Gastrocnemius medialis (tissue), 4 donors: ENCODE results near the gene CBFA2T2. TPM values are rescaled to one million over a fixed set of nuclear protein-coding genes. Genes with fewer than 3 reads are reported as not detected.

Experiments used
- ATAC-seq, 2 donors: fragments of 150-250 bp; one replicate each; pipeline ENCODE4 v1.9.1; 2016
- DNase-seq, 2 donors: peaks; one replicate each; pipeline ENCODE4 v3.0.0-alpha.2; 2019
- H3K27ac ChIP-seq, 4 donors: fragments of 200-600 bp; sonication (generic); 1 replicate in 1 of 4; 2 replicates in 3 of 4; pipeline ENCODE4 v1.5.1; 2016 to 2018; ENCODE audit warnings: mild to moderate bottlenecking in 2 of 4, moderate library complexity in 1 of 4
- H3K27me3 ChIP-seq, 3 donors: fragments of 200-600 bp; sonication (generic) in 2 of 3; 1 replicate in 1 of 3; 2 replicates in 2 of 3; pipeline versions ENCODE4 v1.5.1 to v1.6.0; 2016 to 2019; ENCODE audit warnings: mild to moderate bottlenecking in 1 of 3, moderate library complexity in 1 of 3
- H3K36me3 ChIP-seq, 2 donors: fragments of 200-600 bp; sonication (generic) in 1 of 2; one replicate each; pipeline ENCODE4 v1.5.1; 2017 to 2018
- H3K4me1 ChIP-seq, 2 donors: fragments of 200-600 bp; sonication (generic) in 1 of 2; one replicate each; pipeline ENCODE4 v1.5.1; 2016 to 2017; ENCODE audit warnings: mild to moderate bottlenecking in 2 of 2
- H3K4me3 ChIP-seq, 4 donors: fragments of 200-600 bp; sonication (generic) in 3 of 4; 1 replicate in 1 of 4; 2 replicates in 3 of 4; pipeline ENCODE4 v1.5.1; 2016 to 2019; ENCODE audit warnings: mild to moderate bottlenecking in 2 of 4
- H3K9me3 ChIP-seq, 3 donors: fragments of 200-600 bp; sonication (generic) in 2 of 3; 1 replicate in 1 of 3; 2 replicates in 2 of 3; pipeline ENCODE4 v1.5.1; 2016 to 2019
- POLR2A ChIP-seq, 2 donors: fragments of 450-650 bp; IDR thresholded peaks; one replicate each; pipeline ENCODE4 v1.6.1; 2017; ENCODE audit warnings: antibody characterized with exemption in 2 of 2, mild to moderate bottlenecking in 2 of 2, moderate library complexity in 2 of 2
- in situ Hi-C, 4 donors: fragments of 200-750 bp; cut with MboI; loops; one replicate each; pipeline versions ENCODE4 v1.15.0 to v1.8.0; 2017; ENCODE audit warnings: low sequenced_read_pairs in 4 of 4
- intact Hi-C: fragments of 100-400 bp; cut with DNase I; formaldehyde crosslinking; loops from one replicate; pipeline ENCODE4 v1.15.1; 2023; ENCODE audit warnings: low total_unique reads
- total RNA-seq, 4 donors: library from RNA; depleted of rRNA; stranded (reverse); fragments of >200 nt; gene quantifications; one replicate each; pipeline versions ENCODE4 v1.1.0 to v1.2.3, GENCODE V29; 2016
- TF ChIP-seq, protein P1 (sequence below), 5 experiments: fragments of 450-650 bp in 3 of 5; fragments of 200-600 bp in 2 of 5; sonication (generic) in 2 of 5; IDR thresholded peaks in 4 of 5; conservative IDR thresholded peaks in 1 of 5; 1 replicate in 4 of 5; 2 replicates in 1 of 5; pipeline ENCODE4 v1.5.1; 2016 to 2019; ENCODE audit warnings: antibody characterized with exemption in 5 of 5, mild to moderate bottlenecking in 3 of 5, moderate library complexity in 3 of 5

The CBFA2T2 gene
- total RNA-seq, 4 donors from 2014 or later, result 6.9 to 8.9 (median 7.9) TPM

DNA sequence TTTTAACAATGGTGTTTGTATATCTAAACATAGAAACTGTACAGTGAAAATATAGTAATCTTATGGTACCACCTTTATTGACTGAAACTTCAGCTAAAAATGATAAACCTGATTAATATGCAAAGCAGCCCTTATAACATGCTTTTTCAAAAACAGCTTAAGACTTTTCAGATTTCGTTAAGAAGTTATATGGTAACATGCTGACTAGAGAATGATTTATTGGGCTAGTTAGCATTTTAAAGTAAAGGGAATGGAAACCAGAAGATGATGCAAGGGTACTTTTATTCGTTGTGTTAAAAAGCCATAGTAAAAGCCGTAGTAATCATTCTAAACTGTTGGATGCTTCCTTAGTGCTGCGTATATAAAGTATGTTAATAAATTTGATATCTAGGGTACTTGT is 50.5 kb downstream of the CBFA2T2 start:
- H3K9me3 ChIP-seq, result no peaks in the 10 kb centered on the region
- in situ Hi-C loops (no loop called here), intact Hi-C loops (no loop called here)
- no peak overlapping the region for H3K4me3 ChIP-seq
- TF ChIP-seq, protein P1, sequence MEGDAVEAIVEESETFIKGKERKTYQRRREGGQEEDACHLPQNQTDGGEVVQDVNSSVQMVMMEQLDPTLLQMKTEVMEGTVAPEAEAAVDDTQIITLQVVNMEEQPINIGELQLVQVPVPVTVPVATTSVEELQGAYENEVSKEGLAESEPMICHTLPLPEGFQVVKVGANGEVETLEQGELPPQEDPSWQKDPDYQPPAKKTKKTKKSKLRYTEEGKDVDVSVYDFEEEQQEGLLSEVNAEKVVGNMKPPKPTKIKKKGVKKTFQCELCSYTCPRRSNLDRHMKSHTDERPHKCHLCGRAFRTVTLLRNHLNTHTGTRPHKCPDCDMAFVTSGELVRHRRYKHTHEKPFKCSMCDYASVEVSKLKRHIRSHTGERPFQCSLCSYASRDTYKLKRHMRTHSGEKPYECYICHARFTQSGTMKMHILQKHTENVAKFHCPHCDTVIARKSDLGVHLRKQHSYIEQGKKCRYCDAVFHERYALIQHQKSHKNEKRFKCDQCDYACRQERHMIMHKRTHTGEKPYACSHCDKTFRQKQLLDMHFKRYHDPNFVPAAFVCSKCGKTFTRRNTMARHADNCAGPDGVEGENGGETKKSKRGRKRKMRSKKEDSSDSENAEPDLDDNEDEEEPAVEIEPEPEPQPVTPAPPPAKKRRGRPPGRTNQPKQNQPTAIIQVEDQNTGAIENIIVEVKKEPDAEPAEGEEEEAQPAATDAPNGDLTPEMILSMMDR (IDR thresholded peaks at IDR 0.05 in 4 of 5, conservative IDR thresholded peaks at IDR 0.05 in 1 of 5), result no peak
- TF ChIP-seq POLR2A (IDR thresholded peaks at IDR 0.05), result no peak
- peaks cover 7 to 12% of the 10 kb centered on the region in 2 donors for H3K4me1 ChIP-seq
- H3K27me3 ChIP-seq, result no peaks in the 10 kb centered on the region
- no peaks in the 10 kb centered on the region for H3K36me3 ChIP-seq
- ATAC-seq (no peak), DNase-seq (no peak)
- H3K27ac ChIP-seq, result no peak overlapping the region

DNA sequence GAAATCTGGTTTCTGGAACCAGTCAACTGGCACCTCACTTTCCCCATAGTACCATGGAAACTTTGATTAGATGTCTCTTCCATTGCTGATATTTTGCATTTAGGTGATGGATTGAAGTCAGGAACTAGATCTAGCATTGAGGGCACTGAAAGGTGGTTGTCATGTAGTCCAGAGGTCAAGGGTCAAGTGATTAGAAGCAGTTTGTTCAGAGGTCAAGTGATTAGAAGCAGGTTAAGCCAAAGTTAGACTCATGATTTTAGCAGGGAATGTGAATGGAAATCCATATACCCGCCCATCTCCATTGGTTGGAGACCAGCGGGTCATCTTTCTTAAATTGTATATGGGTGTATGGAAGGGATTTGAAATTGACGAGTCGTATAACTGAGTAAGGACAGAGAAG is 51.2 kb downstream of the CBFA2T2 start:
- no peak overlapping the region for H3K27ac ChIP-seq
- no peak for DNase-seq
- H3K36me3 ChIP-seq, result no peaks in the 10 kb centered on the region
- H3K9me3 ChIP-seq, result no peaks in the 10 kb centered on the region
- intact Hi-C loops, result no loop called here
- TF ChIP-seq, protein P1 (IDR thresholded peaks at IDR 0.05 in 4 of 5, conservative IDR thresholded peaks at IDR 0.05 in 1 of 5), result no peak
- no peak for TF ChIP-seq POLR2A (IDR thresholded peaks at IDR 0.05)
- no peaks in the 10 kb centered on the region for H3K27me3 ChIP-seq
- peaks cover 7 to 12% of the 10 kb centered on the region in 2 donors for H3K4me1 ChIP-seq
- in situ Hi-C loops, result no loop called here
- no peak overlapping the region for H3K4me3 ChIP-seq
- no peak for ATAC-seq

DNA sequence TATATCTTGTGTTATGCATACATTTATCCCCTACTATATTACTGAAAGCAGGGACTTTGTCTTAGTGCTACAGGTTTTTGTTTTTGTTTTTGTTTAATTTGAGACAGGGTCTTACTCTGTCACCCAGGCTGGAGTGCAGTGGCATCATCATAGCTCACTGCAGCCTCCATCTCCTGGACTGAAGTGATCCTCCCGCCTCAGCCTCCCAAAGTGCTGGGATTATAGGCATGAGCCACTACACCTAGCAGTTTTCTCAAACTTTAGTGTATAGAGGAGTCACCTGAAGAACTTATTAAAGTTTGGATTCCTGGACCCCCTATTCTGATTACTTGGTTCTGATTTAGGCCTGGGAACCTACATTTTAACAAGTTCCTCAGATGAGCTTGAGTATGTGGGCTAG is 51.9 kb downstream of the CBFA2T2 start:
- TF ChIP-seq POLR2A (IDR thresholded peaks at IDR 0.05), result no peak
- TF ChIP-seq, protein P1 (IDR thresholded peaks at IDR 0.05 in 4 of 5, conservative IDR thresholded peaks at IDR 0.05 in 1 of 5), result no peak
- intact Hi-C loops, result no loop called here

DNA sequence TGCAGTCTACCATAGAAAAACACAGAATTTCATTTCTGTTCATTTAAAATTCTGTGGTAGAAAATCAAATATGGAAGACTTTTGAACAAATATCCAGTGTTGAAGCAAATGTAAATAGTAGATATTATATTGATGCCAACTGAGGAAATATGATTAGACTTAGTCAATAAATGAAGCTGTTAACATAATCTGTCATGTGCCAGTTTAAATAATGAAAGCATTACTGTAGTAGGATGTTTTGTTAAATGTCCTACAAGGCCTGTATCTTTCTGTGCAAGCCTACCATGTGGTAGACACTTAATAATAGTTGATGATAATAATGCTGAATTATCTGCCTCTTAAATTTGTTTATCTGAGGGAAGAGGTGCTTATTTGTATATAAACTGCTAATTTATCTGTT is 55.9 kb downstream of the CBFA2T2 start:
- no peaks in the 10 kb centered on the region for H3K27me3 ChIP-seq
- H3K9me3 ChIP-seq, result no peaks in the 10 kb centered on the region
- H3K27ac ChIP-seq, result no peak overlapping the region
- DNase-seq (no peak), ATAC-seq (no peak)
- intact Hi-C loops, result no loop called here
- no peaks in the 10 kb centered on the region for H3K4me1 ChIP-seq
- no peak overlapping the region for H3K4me3 ChIP-seq
- no peak for TF ChIP-seq POLR2A (IDR thresholded peaks at IDR 0.05)
- TF ChIP-seq, protein P1 (IDR thresholded peaks at IDR 0.05 in 4 of 5, conservative IDR thresholded peaks at IDR 0.05 in 1 of 5), result no peak
- no peaks in the 10 kb centered on the region for H3K36me3 ChIP-seq
- in situ Hi-C loops, result no loop called here

More for the DNA sequence above, 51.9 kb downstream of the CBFA2T2 start:
- H3K36me3 ChIP-seq, result no peaks in the 10 kb centered on the region
- no peaks in the 10 kb centered on the region for H3K9me3 ChIP-seq
- no peak overlapping the region for H3K27ac ChIP-seq
- no peak for DNase-seq
- H3K4me3 ChIP-seq, result no peak overlapping the region
- in situ Hi-C loops, result no loop called here
- ATAC-seq, result no peak
- no peaks in the 10 kb centered on the region for H3K27me3 ChIP-seq
- H3K4me1 ChIP-seq, result peaks cover 7 to 12% of the 10 kb centered on the region in 2 donors
